ENCODE data around the gene CA5A. TPM values are rescaled to one million over a fixed set of nuclear protein-coding genes. Genes with fewer than 3 reads are reported as not detected.
"Not testable (repeated sequence)": the region's sequence is repeated elsewhere in the genome, so short reads cannot be mapped to it uniquely, and the experiment has no call there.

Gene CA5A
- total and polyA plus RNA-seq, 9 of the 15 experiments (the other 6 are each of a cell fraction or from before 2014, with no cell fraction given): not detected

GRCh38 chr16:87870418-87871291, 65.7 kb downstream of the CA5A start:
- not testable (repeated sequence) for H3K9me3 ChIP-seq (replicated peaks; ENCODE audit: control insufficient read depth, insufficient read depth, low read depth, low read length); H3K4me2 ChIP-seq (ENCODE audit: insufficient read depth, low read length); H3K9me1 ChIP-seq (ENCODE audit: control insufficient read depth, insufficient read depth, low read length); DNase-seq (ENCODE audit: extremely low read depth in 1 of 4, low spot score in 3 of 4); H3K4me3 ChIP-seq; H3K36me3 ChIP-seq (ENCODE audit: control insufficient read depth, insufficient read depth, low read length); FAIRE-seq; BruUV-seq (replicated peaks); ATAC-seq; H3K27me3 ChIP-seq (ENCODE audit: control insufficient read depth in 2 of 2, insufficient read depth in 2 of 2, low read length in 2 of 2); TF ChIP-seq TEAD4 (CRISPR knock-in tag; IDR thresholded peaks at IDR 0.05; ENCODE audit: borderline replicate concordance)
- peak overlapping the region; percentile 60; the same call in 2 of the 3 replicates for H3K27ac ChIP-seq (ENCODE audit: extremely low read depth, low read depth, low read length)
- 0 out of 4 replicates have a peak overlapping the region, but pooled peaks of 1 of the 2 experiments have one; percentile 16 for H3K9ac ChIP-seq (ENCODE audit: insufficient read depth in 1 of 2, low read depth in 2 of 2, low read length in 2 of 2)
- 63% methylated on average over 20 of the region's 24 CpGs for WGBS (ENCODE audit: insufficient coverage, low coverage, missing lambda C conversion rate)
- TF ChIP-seq TEAD1 (CRISPR knock-in tag; IDR thresholded peaks at IDR 0.05): peak in 1 of 2 experiments; percentile 29; a peak in 1 of 4 replicates
- TF ChIP-seq TEAD4 (IDR thresholded peaks at IDR 0.05; ENCODE audit: low read length): peak; percentile 73
- TF ChIP-seq KDM1A (IDR thresholded peaks at IDR 0.05): peak; percentile 79 to 84
- peak; percentile 27; the same call in 1 of the 2 replicates for TF ChIP-seq CBFA2T2 (conservative IDR thresholded peaks at IDR 0.05)
- peak in 1 of 2 experiments; percentile 93; a peak in 2 of 4 replicates for TF ChIP-seq RCOR1 (IDR thresholded peaks at IDR 0.05; ENCODE audit: borderline replicate concordance in 1 of 2, low read depth in 2 of 2, low read length in 2 of 2)
- TF ChIP-seq NCOR1 (IDR thresholded peaks at IDR 0.05): 0 out of 2 replicates have a peak, but pooled peaks have one; percentile 21
- peak; percentile 54 for TF ChIP-seq TAL1 (IDR thresholded peaks at IDR 0.05)
- TF ChIP-seq CBFA2T3 (IDR thresholded peaks at IDR 0.05): peak; percentile 58
- TF ChIP-seq TCF3 (CRISPR knock-in tag; IDR thresholded peaks at IDR 0.05): peak; percentile 42; the same call in 1 of the 2 replicates
- TF ChIP-seq KLF16 (IDR thresholded peaks at IDR 0.05): peak; percentile 59; the same call in 1 of the 2 replicates
- peak; percentile 47 for TF ChIP-seq EP300 (IDR thresholded peaks at IDR 0.05; ENCODE audit: low read length)
- TF ChIP-seq ARID1B (IDR thresholded peaks at IDR 0.05): peak; percentile 67
- in situ Hi-C loops (cut with MboI): loop anchor here (5.0 kb wide), 1 partner anchor 93 kb away; no protein-coding TSS in a partner anchor
- H2AFZ ChIP-seq (ENCODE audit: low read depth, low read length): peak overlapping the region; percentile 14; the same call in 1 of the 2 replicates
- intact Hi-C loops (cut with micrococcal nuclease): loop anchor here (1.0 to 2.0 kb wide), 3 partner anchors 20 to 91 kb away; no protein-coding TSS in a partner anchor
- H3K4me1 ChIP-seq (replicated peaks in 1 of 2; ENCODE audit: control insufficient read depth in 2 of 2, insufficient read depth in 2 of 2, low read length in 2 of 2): peaks cover 25 to 30% of the 10 kb centered on the region in 2 experiments
- H3K79me2 ChIP-seq (ENCODE audit: control insufficient read depth, insufficient read depth, low read length): peaks cover 35% of the 10 kb centered on the region
- peaks cover 12% of the 10 kb centered on the region for H4K20me1 ChIP-seq (replicated peaks; ENCODE audit: control insufficient read depth, insufficient read depth, low read length)
- POLR2A ChIA-PET: interaction anchor here (0.6 to 6.8 kb wide), 10 partner anchors 15 to 98 kb away, joined by 3 to 70 read pairs (median 4); no protein-coding TSS in a partner anchor
- CTCF ChIA-PET (ENCODE audit: low intra/inter-chr PET ratio): interaction anchor here (0.6 to 2.2 kb wide), 7 partner anchors 20 to 320 kb away, joined by 3 to 31 read pairs (median 4); no protein-coding TSS in a partner anchor

All from K562 (cell line).